Measurements from ENCODE around the gene USF3.

- TF ChIP-seq, protein P1, sequence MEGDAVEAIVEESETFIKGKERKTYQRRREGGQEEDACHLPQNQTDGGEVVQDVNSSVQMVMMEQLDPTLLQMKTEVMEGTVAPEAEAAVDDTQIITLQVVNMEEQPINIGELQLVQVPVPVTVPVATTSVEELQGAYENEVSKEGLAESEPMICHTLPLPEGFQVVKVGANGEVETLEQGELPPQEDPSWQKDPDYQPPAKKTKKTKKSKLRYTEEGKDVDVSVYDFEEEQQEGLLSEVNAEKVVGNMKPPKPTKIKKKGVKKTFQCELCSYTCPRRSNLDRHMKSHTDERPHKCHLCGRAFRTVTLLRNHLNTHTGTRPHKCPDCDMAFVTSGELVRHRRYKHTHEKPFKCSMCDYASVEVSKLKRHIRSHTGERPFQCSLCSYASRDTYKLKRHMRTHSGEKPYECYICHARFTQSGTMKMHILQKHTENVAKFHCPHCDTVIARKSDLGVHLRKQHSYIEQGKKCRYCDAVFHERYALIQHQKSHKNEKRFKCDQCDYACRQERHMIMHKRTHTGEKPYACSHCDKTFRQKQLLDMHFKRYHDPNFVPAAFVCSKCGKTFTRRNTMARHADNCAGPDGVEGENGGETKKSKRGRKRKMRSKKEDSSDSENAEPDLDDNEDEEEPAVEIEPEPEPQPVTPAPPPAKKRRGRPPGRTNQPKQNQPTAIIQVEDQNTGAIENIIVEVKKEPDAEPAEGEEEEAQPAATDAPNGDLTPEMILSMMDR (IDR thresholded peaks at IDR 0.05), result no peak
- TF ChIP-seq EZH2 (IDR thresholded peaks at IDR 0.05; ENCODE audit: borderline replicate concordance, insufficient read depth, low read depth, low read length, poor library complexity, severe bottlenecking), result no peak
These were observed 78.7 kb downstream of the USF3 start for GRCh38 chr3:113617726-113618125.
